Panc1 (cell line): ENCODE measurements around the gene KCNN3.

Experiments
- POLR2AphosphoS5 ChIP-seq: IDR thresholded peaks from 2 replicates; pipeline ENCODE4 v1.6.1; 2012; ENCODE audit warnings: mild to moderate bottlenecking, low read depth, low read length, moderate library complexity
- SIN3A ChIP-seq: IDR thresholded peaks from 2 replicates; pipeline ENCODE4 v1.6.1; 2012; ENCODE audit warnings: low read depth, mild to moderate bottlenecking, low read length, moderate library complexity, borderline replicate concordance; ENCODE audit not compliant: insufficient read depth
- TCF7L2 ChIP-seq: IDR thresholded peaks from 2 replicates; pipeline ENCODE4 v1.6.1; 2011; ENCODE audit warnings: mild to moderate bottlenecking, low read depth, low read length, inconsistent platforms
- TF ChIP-seq, protein P1 (sequence below): fragments of 450-650 bp; IDR thresholded peaks from 2 replicates; pipeline ENCODE4 v1.5.1; 2017; ENCODE audit warnings: mild to moderate bottlenecking
- TF ChIP-seq, protein P2 (sequence below), 2 experiments: IDR thresholded peaks; 2 replicates each; pipeline ENCODE4 v1.6.1; 2011 to 2012; ENCODE audit warnings: low read depth in 2 of 2, control low read depth in 1 of 2, low read length in 1 of 2, mild to moderate bottlenecking in 1 of 2, moderate library complexity in 1 of 2; ENCODE audit not compliant: insufficient read depth in 1 of 2

DNA sequence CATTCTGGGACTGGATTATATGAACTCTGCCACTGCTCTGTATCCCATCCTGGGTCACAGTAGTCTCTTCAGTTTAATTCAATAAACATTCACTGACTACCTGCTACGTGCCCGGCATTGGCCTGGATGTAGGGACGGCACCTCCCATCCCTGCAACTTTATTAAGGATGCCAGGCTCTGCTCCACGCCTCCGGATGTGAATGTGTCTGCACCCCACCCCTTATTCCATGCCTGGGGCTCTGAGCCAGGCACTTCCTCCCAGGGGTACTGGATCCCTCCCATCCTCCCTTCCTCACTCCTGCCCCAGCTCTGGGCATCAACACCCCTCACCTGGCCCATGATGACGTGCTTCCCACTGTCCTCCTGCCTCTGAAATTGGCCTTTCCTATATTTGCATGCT lies 53.7 kb downstream of the KCNN3 start:
- TF ChIP-seq, protein P1, sequence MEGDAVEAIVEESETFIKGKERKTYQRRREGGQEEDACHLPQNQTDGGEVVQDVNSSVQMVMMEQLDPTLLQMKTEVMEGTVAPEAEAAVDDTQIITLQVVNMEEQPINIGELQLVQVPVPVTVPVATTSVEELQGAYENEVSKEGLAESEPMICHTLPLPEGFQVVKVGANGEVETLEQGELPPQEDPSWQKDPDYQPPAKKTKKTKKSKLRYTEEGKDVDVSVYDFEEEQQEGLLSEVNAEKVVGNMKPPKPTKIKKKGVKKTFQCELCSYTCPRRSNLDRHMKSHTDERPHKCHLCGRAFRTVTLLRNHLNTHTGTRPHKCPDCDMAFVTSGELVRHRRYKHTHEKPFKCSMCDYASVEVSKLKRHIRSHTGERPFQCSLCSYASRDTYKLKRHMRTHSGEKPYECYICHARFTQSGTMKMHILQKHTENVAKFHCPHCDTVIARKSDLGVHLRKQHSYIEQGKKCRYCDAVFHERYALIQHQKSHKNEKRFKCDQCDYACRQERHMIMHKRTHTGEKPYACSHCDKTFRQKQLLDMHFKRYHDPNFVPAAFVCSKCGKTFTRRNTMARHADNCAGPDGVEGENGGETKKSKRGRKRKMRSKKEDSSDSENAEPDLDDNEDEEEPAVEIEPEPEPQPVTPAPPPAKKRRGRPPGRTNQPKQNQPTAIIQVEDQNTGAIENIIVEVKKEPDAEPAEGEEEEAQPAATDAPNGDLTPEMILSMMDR, result no peak
- TF ChIP-seq, protein P2, sequence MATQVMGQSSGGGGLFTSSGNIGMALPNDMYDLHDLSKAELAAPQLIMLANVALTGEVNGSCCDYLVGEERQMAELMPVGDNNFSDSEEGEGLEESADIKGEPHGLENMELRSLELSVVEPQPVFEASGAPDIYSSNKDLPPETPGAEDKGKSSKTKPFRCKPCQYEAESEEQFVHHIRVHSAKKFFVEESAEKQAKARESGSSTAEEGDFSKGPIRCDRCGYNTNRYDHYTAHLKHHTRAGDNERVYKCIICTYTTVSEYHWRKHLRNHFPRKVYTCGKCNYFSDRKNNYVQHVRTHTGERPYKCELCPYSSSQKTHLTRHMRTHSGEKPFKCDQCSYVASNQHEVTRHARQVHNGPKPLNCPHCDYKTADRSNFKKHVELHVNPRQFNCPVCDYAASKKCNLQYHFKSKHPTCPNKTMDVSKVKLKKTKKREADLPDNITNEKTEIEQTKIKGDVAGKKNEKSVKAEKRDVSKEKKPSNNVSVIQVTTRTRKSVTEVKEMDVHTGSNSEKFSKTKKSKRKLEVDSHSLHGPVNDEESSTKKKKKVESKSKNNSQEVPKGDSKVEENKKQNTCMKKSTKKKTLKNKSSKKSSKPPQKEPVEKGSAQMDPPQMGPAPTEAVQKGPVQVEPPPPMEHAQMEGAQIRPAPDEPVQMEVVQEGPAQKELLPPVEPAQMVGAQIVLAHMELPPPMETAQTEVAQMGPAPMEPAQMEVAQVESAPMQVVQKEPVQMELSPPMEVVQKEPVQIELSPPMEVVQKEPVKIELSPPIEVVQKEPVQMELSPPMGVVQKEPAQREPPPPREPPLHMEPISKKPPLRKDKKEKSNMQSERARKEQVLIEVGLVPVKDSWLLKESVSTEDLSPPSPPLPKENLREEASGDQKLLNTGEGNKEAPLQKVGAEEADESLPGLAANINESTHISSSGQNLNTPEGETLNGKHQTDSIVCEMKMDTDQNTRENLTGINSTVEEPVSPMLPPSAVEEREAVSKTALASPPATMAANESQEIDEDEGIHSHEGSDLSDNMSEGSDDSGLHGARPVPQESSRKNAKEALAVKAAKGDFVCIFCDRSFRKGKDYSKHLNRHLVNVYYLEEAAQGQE (IDR thresholded peaks at IDR 0.05; ENCODE audit: insufficient read depth in 1 of 2, low read depth in 2 of 2, low read length in 1 of 2), result no peak
- TF ChIP-seq TCF7L2 (no peak), POLR2AphosphoS5 (no peak), SIN3A (no peak)
